ENCODE measurements around the gene HOXA6. TPM values are rescaled to one million over a fixed set of nuclear protein-coding genes. Genes with fewer than 3 reads are reported as not detected.

Gene HOXA6
- total and polyA plus RNA-seq, 10 of the 15 experiments (the other 5 are each of a cell fraction or from before 2014, with no cell fraction given), result 0.08 TPM; not detected in 9

- H3K9ac ChIP-seq (ENCODE audit: control insufficient read depth, insufficient read depth, low read length), result no peak overlapping the region
- intact Hi-C loops (cut with micrococcal nuclease; ENCODE audit: unreplicated experiment) (no loop called here), in situ Hi-C loops (cut with MboI) (loop anchor here (25.0 kb wide), 1 partner anchor 1063 kb away; no protein-coding TSS in a partner anchor)
- no peaks in the 10 kb centered on the region; the same call in 2 of the 3 replicates for H3K9me3 ChIP-seq (replicated peaks; ENCODE audit: control insufficient read depth, insufficient read depth, low read length)
- H2AFZ ChIP-seq (ENCODE audit: control insufficient read depth, low read depth, low read length), result peak overlapping the region; percentile 77
- DNase-seq (ENCODE audit: low read depth, low spot score) (no peak), ATAC-seq (peak; percentile 96), FAIRE-seq (peak; percentile 13)
- WGBS (ENCODE audit: insufficient coverage, insufficient replicate concordance, low lambda C conversion rate, missing lambda C conversion rate), result 1% methylated on average over 51 of the region's 58 CpGs
- no peak overlapping the region for H3K27ac ChIP-seq (ENCODE audit: control insufficient read depth, insufficient read depth)
- H3K4me1 ChIP-seq (ENCODE audit: control insufficient read depth, insufficient read depth, low read length), result no peaks in the 10 kb centered on the region; the same call in 1 of the 2 replicates
- H3K36me3 ChIP-seq (ENCODE audit: control insufficient read depth in 2 of 2, insufficient read depth in 2 of 2, low read length in 1 of 2), result no peaks in the 10 kb centered on the region
- peaks cover 20 to 60% of the 10 kb centered on the region in 2 experiments for H3K27me3 ChIP-seq (replicated peaks in 1 of 2; ENCODE audit: control insufficient read depth in 2 of 2, insufficient read depth in 2 of 2, low read length in 1 of 2)
- peak overlapping the region; percentile 67 for H3K4me3 ChIP-seq
- H3K79me2 ChIP-seq (ENCODE audit: control insufficient read depth, insufficient read depth, low read length), result no peaks in the 10 kb centered on the region
- CTCF ChIA-PET, result interaction anchor here (0.5 to 5.5 kb wide), 23 partner anchors 8 to 1256 kb away, joined by 3 to 38 read pairs (median 4); partner anchors contain the start of gene HOXA1
- peak overlapping the region; percentile 91 for H3K4me2 ChIP-seq (ENCODE audit: control insufficient read depth, insufficient read depth)
- POLR2A ChIA-PET, result interaction anchor here (1.0 to 1.2 kb wide), 2 partner anchors 52 to 67 kb away, joined by 3 read pairs; no protein-coding TSS in a partner anchor
- SMC1A ChIA-PET (ENCODE audit: uncharacterized antibody, unreplicated experiment), result interaction anchor here (0.6 to 3.2 kb wide), 15 partner anchors 8 to 1258 kb away, joined by 3 to 17 read pairs (median 4); partner anchors contain the start of gene SKAP2
- RAD21 ChIA-PET (ENCODE audit: unreplicated experiment), result interaction anchor here (0.8 to 2.8 kb wide), 13 partner anchors 11 to 781 kb away, joined by 3 to 10 read pairs (median 4); partner anchors contain the start of gene HOXA1
- no TSS peak for BruUV-seq (replicated peaks)
- H4K20me1 ChIP-seq (ENCODE audit: control insufficient read depth, insufficient read depth), result no peaks in the 10 kb centered on the region
- TF ChIP-seq IKZF1 (conservative IDR thresholded peaks at IDR 0.05) (0 out of 2 replicates have a peak, but pooled peaks have one; percentile 32), NFYB (IDR thresholded peaks at IDR 0.05; ENCODE audit: insufficient read depth, low read depth, low read length) (no peak), CBX3 (IDR thresholded peaks at IDR 0.05; ENCODE audit: borderline replicate concordance, low read depth) (no peak), FOXK2 (IDR thresholded peaks at IDR 0.05) (no peak), NFYA (IDR thresholded peaks at IDR 0.05; ENCODE audit: borderline replicate concordance, low read depth, low read length) (no peak), SMC3 (IDR thresholded peaks at IDR 0.05; ENCODE audit: borderline replicate concordance, low read length) (peak; percentile 54), PAX5 (IDR thresholded peaks at IDR 0.05; ENCODE audit: borderline replicate concordance, low read depth, low read length) (no peak), SRF (IDR thresholded peaks at IDR 0.05; ENCODE audit: low read depth in 2 of 2, low read length in 2 of 2) (no peak), PKNOX1 (IDR thresholded peaks at IDR 0.05) (peak; percentile 63), SMARCA5 (IDR thresholded peaks at IDR 0.05) (peak; percentile 71; the same call in 1 of the 2 replicates), TCF12 (IDR thresholded peaks at IDR 0.05; ENCODE audit: low read depth, low read length) (0 out of 2 replicates have a peak, but pooled peaks have one; percentile 65), TCF3 (IDR thresholded peaks at IDR 0.05; ENCODE audit: borderline replicate concordance, insufficient read depth, low read depth, low read length) (0 out of 2 replicates have a peak, but pooled peaks have one; percentile 66), ELK1 (IDR thresholded peaks at IDR 0.05; ENCODE audit: low read depth, low read length) (no peak), GABPA (IDR thresholded peaks at IDR 0.05; ENCODE audit: low read depth) (no peak), ESRRA (IDR thresholded peaks at IDR 0.05; ENCODE audit: low read length) (no peak), PBX3 (IDR thresholded peaks at IDR 0.05; ENCODE audit: insufficient replicate concordance, low read depth, low read length) (peak; percentile 69), DPF2 (IDR thresholded peaks at IDR 0.05) (peak; percentile 57; the same call in 1 of the 2 replicates), NKRF (conservative IDR thresholded peaks at IDR 0.05) (no peak)
These were observed 3.2 kb upstream of the HOXA6 start for GRCh38 chr7:27150568-27151340.

Measured in GM12878 (cell line).